Thoracic aorta (tissue), 2 donors: ENCODE data around the gene RTN4RL2. TPM values are rescaled to one million over a fixed set of nuclear protein-coding genes. Genes with fewer than 3 reads are reported as not detected.

Experiments
- ATAC-seq: fragments of 150-250 bp; one replicate; pipeline ENCODE4 v1.8.0; 2017; ENCODE audit warnings: low read depth; ENCODE audit not compliant: insufficient number of reproducible peaks, low FRiP score
- DNase-seq: peaks from one replicate; pipeline ENCODE4 v3.0.0-alpha.2; 2020; ENCODE audit warnings: low spot score
- H3K27ac ChIP-seq, 2 donors: fragments of 200-600 bp; sonication (generic); 1 replicate in 1 of 2; 2 replicates in 1 of 2; pipeline ENCODE4 v1.5.1; 2016; ENCODE audit warnings: mild to moderate bottlenecking in 2 of 2, moderate library complexity in 2 of 2
- H3K27me3 ChIP-seq: fragments of 200-600 bp; sonication (generic); replicated peaks from 2 replicates; pipeline ENCODE4 v1.6.0; 2016; ENCODE audit warnings: mild to moderate bottlenecking; ENCODE audit not compliant: insufficient read depth
- H3K36me3 ChIP-seq: fragments of 200-600 bp; sonication (generic); one replicate; pipeline ENCODE4 v1.5.1; 2016
- H3K4me1 ChIP-seq, 2 donors: fragments of 200-600 bp; sonication (generic); 1 replicate in 1 of 2; 2 replicates in 1 of 2; pipeline versions ENCODE4 v1.5.1 to v1.6.0; 2016; ENCODE audit warnings: low read depth in 2 of 2, mild to moderate bottlenecking in 1 of 2; ENCODE audit not compliant: control insufficient read depth in 1 of 2
- H3K4me3 ChIP-seq: fragments of 200-600 bp; sonication (generic); 2 replicates; pipeline ENCODE4 v1.5.1; 2016; ENCODE audit warnings: mild to moderate bottlenecking
- H3K9me3 ChIP-seq: fragments of 200-600 bp; sonication (generic); 2 replicates; pipeline ENCODE4 v1.5.1; 2016
- CTCF ChIP-seq: fragments of 200-600 bp; sonication (generic); IDR thresholded peaks from one replicate; pipeline ENCODE4 v1.5.1; 2019; ENCODE audit warnings: antibody characterized with exemption
- total RNA-seq, 2 donors: library from RNA; depleted of rRNA; stranded (reverse); fragments of >200 nt; gene quantifications; one replicate each; pipeline versions ENCODE4 v1.1.0 to v1.2.3, GENCODE V29; 2016

Gene RTN4RL2
- total RNA-seq, 2 donors from 2014 or later, result 0.35 TPM; not detected in 1

- H3K27me3 ChIP-seq, result no peaks in the 10 kb centered on the region
- no peaks in the 10 kb centered on the region for H3K9me3 ChIP-seq
- peak; percentile 83 for TF ChIP-seq CTCF
- peaks cover 0 to 3% of the 10 kb centered on the region in 2 donors for H3K4me1 ChIP-seq
- H3K4me3 ChIP-seq, result no peak overlapping the region
- peaks cover 3% of the 10 kb centered on the region for H3K36me3 ChIP-seq
- H3K27ac ChIP-seq, result no peak overlapping the region
- ATAC-seq (no peak), DNase-seq (no peak)
Measured at GRCh38 chr11:57493507-57494503, 33.5 kb downstream of the RTN4RL2 start.

- DNase-seq (no peak), ATAC-seq (no peak)
- Histone ChIP-seq H3K27ac (no peak overlapping the region), H3K4me3 (no peak overlapping the region), H3K36me3 (no peaks in the 10 kb centered on the region), H3K9me3 (no peaks in the 10 kb centered on the region), H3K4me1 (peaks cover 0 to 16% of the 10 kb centered on the region in 2 donors), H3K27me3 (no peaks in the 10 kb centered on the region)
- TF ChIP-seq CTCF, result no peak
Measured at GRCh38 chr11:57496109-57496820, 35.9 kb downstream of the RTN4RL2 start.

GRCh38 chr11:57497303-57498247 lies 37.2 kb downstream of the RTN4RL2 start:
- DNase-seq (no peak), ATAC-seq (no peak)
- H3K4me3 ChIP-seq, result no peak overlapping the region
- no peak overlapping the region for H3K27ac ChIP-seq
- H3K4me1 ChIP-seq, result peaks cover 0 to 16% of the 10 kb centered on the region in 2 donors
- no peaks in the 10 kb centered on the region for H3K9me3 ChIP-seq
- H3K36me3 ChIP-seq, result no peaks in the 10 kb centered on the region
- H3K27me3 ChIP-seq, result no peaks in the 10 kb centered on the region
- TF ChIP-seq CTCF, result no peak

GRCh38 chr11:57498540-57498939 lies 38.2 kb downstream of the RTN4RL2 start:
- no peaks in the 10 kb centered on the region for H3K9me3 ChIP-seq
- no peak for TF ChIP-seq CTCF
- no peaks in the 10 kb centered on the region for H3K27me3 ChIP-seq
- no peak overlapping the region for H3K27ac ChIP-seq
- no peak overlapping the region for H3K4me3 ChIP-seq
- ATAC-seq, result no peak
- no peak for DNase-seq
- H3K36me3 ChIP-seq, result no peaks in the 10 kb centered on the region
- peaks cover 0 to 16% of the 10 kb centered on the region in 2 donors for H3K4me1 ChIP-seq
